Prostate gland (tissue), 2 donors: Measurements from ENCODE around the gene RBPJ.

Experiments
- POLR2A ChIP-seq: fragments of 450-650 bp; IDR thresholded peaks from one replicate; pipeline ENCODE4 v1.6.1; 2016; ENCODE audit warnings: antibody characterized with exemption, mild to moderate bottlenecking
- TF ChIP-seq, protein P1 (sequence below), 4 experiments: fragments of 200-600 bp in 2 of 4; fragments of 450-650 bp in 2 of 4; sonication (generic) in 2 of 4; IDR thresholded peaks; 1 replicate in 3 of 4; 2 replicates in 1 of 4; pipeline ENCODE4 v1.5.1; 2016 to 2019; ENCODE audit warnings: antibody characterized with exemption in 4 of 4, mild to moderate bottlenecking in 2 of 4, moderate library complexity in 2 of 4

DNA sequence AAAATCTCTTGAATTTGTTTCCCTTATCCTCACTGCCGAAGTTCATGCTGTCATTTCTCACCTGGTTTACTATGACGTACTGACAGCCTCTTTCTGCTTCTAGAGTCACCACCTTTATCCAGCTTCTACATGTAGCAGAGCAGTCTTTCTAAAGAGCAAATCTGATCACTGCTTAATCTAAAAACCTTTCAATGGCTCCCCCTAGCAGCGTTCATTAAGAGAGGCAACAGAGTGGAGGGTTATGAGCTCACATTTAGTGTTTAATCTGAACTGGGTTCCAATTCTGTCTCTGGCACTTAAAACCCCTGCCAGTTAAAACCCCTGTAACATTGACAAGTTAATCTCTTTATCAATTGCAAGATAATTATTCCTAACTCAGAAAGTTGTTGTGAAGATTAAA lies 4.4 kb downstream of the RBPJ start:
- TF ChIP-seq, protein P1, sequence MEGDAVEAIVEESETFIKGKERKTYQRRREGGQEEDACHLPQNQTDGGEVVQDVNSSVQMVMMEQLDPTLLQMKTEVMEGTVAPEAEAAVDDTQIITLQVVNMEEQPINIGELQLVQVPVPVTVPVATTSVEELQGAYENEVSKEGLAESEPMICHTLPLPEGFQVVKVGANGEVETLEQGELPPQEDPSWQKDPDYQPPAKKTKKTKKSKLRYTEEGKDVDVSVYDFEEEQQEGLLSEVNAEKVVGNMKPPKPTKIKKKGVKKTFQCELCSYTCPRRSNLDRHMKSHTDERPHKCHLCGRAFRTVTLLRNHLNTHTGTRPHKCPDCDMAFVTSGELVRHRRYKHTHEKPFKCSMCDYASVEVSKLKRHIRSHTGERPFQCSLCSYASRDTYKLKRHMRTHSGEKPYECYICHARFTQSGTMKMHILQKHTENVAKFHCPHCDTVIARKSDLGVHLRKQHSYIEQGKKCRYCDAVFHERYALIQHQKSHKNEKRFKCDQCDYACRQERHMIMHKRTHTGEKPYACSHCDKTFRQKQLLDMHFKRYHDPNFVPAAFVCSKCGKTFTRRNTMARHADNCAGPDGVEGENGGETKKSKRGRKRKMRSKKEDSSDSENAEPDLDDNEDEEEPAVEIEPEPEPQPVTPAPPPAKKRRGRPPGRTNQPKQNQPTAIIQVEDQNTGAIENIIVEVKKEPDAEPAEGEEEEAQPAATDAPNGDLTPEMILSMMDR (IDR thresholded peaks at IDR 0.05): peak in 2 of 4 experiments; percentile 16 to 33
- no peak for TF ChIP-seq POLR2A
